ENCODE results near the gene CASTOR1.

The CASTOR1 gene

GRCh38 chr22:30244066-30244465 is 45.2 kb downstream of the CASTOR1 start:
- no peak for DNase-seq

GRCh38 chr22:30243661-30244060 is 45.6 kb downstream of the CASTOR1 start:
- no peak for DNase-seq

DNA sequence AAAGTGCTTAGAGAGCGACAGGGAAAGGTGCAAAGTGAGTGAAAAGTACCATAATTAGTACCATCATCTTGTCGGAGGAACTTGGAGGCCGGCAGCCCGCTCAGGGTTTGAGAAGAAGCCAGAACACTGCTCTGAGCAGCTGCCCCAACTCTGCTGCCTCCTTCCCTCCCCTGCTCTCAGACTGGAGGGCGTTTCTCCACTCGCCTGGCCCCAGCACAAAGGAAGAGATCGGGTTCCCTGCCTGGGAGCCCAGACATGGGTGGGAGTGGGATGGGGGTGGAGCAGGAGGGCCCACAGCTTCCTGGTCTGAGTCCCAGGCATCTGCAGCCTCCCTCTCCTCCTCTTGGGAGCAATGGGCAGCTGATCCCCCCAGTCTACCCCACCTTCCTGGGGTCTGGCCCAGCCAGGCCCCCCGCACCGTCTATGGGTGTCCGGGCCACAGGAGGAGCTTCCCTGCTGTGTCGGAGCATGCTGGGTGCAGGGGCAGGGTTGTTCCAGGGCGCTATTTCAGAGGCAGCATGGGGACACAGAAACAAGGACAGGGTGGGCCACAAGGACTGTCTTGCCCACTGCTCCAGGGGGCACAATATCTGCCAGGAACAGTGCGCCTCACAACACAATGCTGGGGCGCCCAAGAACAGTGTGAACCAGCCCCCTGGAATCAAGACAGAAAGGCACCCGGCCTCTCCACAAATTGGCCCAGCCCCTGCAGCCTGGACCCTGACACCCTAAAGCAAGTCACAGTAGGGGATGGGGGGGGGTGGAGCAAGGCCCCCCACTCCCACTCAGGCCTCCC is 47.5 kb downstream of the CASTOR1 start:
- DNase-seq: no peak

- DNase-seq: no peak
Observed at GRCh38 chr22:30240541-30241417, 48.5 kb downstream of the CASTOR1 start.

DNA sequence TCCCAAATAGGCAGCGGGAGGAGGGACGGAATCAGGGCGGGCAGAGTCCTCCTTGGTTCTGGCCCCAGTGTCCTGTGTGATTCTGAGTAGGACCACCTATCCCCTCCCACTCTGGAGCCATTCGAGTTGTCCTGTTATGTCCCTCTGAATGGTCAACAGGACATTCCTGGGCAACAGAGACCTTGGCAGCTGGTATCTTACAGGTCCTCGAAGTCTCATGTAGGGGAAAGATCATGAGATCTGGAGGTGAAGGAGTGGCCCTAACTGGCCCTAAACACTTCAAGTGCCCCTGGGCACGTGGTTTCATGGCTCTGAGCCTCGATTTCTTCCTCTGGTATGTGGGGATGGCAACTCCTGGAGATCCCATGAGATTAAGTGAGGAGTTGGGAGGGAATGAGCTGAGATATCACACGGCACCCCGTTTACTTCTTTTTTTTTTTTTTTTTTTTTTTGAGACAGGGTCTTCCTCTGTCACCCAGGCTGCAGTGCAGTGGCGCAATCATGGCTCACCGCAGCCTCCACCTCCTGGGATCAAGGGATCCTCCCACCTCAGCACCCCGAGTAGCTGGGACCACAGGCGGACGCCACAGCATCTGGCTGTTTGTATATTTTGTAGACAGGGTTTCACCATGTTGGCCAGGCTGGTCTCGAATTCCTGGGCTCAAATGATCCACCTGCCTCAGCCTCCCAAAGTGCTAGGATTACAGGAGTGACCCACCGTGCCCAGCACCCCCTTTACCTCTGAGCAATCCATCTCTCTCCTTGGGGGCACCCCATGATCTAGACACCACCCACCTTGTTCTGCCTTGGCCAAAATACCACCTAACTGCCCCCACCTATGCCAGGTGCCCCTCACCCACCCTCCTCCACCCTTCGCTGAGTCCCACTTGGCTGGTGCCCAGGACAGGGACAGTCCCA is 49.6 kb downstream of the CASTOR1 start:
- no peak for DNase-seq

- no peak for DNase-seq
Observed at GRCh38 chr22:30238661-30239487, 50.4 kb downstream of the CASTOR1 start.

DNA sequence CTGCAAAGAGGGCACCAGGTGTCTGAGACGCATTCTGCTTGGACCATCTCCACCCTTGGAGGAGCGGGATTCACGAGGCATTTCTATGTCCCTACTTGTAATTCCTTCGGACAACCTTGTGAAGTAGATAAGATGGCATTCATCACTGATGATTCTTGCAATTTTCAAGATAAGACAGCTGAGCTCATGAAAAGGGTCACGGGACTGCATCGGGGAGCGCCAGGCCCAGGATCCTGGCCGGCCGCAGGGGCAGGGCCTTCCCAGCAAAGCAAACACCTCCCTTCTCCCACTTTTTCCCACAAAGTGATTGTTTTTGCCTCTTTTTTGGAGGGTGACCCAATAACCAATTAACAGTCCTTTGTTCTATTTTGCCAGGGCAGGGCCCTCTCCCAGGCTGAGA is 51.2 kb downstream of the CASTOR1 start:
- no peak for DNase-seq

DNA sequence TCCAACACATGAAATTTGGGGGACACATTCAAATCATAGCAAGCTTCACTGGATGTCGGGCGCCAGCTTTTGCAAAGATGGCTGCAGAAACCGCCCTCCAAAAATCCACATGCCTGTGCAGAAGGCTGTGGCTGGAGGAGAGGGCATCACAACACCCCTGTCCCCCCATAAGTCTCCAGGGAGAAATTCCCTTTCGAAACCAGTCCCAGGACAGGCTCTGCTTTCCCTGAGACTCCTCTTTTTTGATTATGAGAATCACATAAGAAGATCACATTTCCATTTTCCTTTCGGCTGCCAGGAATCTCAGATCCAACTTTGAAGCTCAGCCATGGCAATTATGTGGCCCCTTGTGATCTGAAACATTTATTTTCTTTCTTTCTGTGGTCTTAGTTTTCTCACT is 52.4 kb downstream of the CASTOR1 start:
- no peak for DNase-seq

DNA sequence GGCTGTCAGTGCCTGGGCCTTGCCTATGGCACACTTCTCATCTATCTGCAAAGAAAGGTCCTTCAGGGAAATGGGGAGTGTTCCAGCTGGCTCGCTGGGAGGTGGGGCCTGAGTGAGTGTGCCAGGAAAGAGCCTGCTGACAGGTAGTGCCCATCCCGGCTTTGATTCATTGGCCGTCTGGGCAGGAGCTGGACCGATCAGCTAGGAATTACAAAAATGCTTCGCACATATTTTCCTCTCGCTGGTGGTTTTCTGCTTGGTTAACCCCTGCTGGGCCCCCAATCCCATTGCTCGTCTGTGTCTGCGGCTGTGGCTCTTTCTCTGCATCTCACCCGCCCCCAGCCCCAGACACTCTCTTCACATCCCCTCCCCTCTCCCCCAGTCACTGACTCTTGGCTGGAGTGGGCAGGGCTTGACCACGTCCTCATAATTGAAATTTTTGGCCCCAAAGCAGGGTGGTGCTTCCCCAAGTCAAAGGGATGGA is 53.6 kb downstream of the CASTOR1 start:
- DNase-seq: no peak
